CD4-positive, alpha-beta T cell (primary cell): ENCODE results near the gene ADAMTS5. TPM values are rescaled to one million over a fixed set of nuclear protein-coding genes. Genes with fewer than 3 reads are reported as not detected.

Experiments used
- ATAC-seq: fragments of 200-7000 bp; cut with Tn5 transposase; one replicate; pipeline ENCODE4 v1.10.0; 2022; ENCODE audit warnings: mild to moderate bottlenecking; ENCODE audit not compliant: poor library complexity
- CTCF ChIA-PET: fragments of 350-600 bp; sonication (Branson Sonifier 250); formaldehyde crosslinking; loops from one replicate; lab custom pipeline; 2021; ENCODE audit warnings: antibody characterized with exemption, inconsistent platforms; lab: Charles Lee
- POLR2A ChIA-PET: fragments of 350-600 bp; sonication (Branson Sonifier 250); formaldehyde crosslinking; loops from one replicate; lab custom pipeline; 2021; ENCODE audit warnings: antibody characterized with exemption, inconsistent platforms; lab: Charles Lee
- DNase-seq, 14 experiments: peaks; one replicate each; pipeline ENCODE4 v3.0.0-alpha.2; 2013 to 2020; ENCODE audit warnings: mixed read lengths in 2 of 14
- H3K27ac ChIP-seq, 2 donors: one replicate each; pipeline versions ENCODE4 v1.5.1 to v1.7.0; 2013; ENCODE audit warnings: low read length in 2 of 2, low read depth in 1 of 2, mild to moderate bottlenecking in 1 of 2
- H3K27me3 ChIP-seq, 2 experiments: 1 replicate in 1 of 2; 2 replicates in 1 of 2; pipeline versions ENCODE4 v1.6.1 to v1.7.0; 2013; ENCODE audit warnings: low read length in 2 of 2, control low read depth in 1 of 2, mild to moderate bottlenecking in 1 of 2, moderate library complexity in 1 of 2; ENCODE audit not compliant: insufficient read depth in 2 of 2, control insufficient read depth in 1 of 2
- H3K36me3 ChIP-seq: one replicate; pipeline ENCODE4 v1.6.1; 2013; ENCODE audit warnings: low read length, control low read depth; ENCODE audit not compliant: insufficient read depth
- H3K4me1 ChIP-seq: one replicate; pipeline ENCODE4 v1.6.1; 2013; ENCODE audit warnings: low read length, control low read depth; ENCODE audit not compliant: insufficient read depth
- H3K4me3 ChIP-seq: one replicate; pipeline ENCODE4 v1.5.1; 2013; ENCODE audit warnings: mild to moderate bottlenecking, low read length, moderate library complexity
- H3K9me3 ChIP-seq, 2 experiments: 1 replicate in 1 of 2; 2 replicates in 1 of 2; pipeline versions ENCODE4 v1.6.1 to v1.7.0; 2013; ENCODE audit warnings: low read length in 2 of 2, mild to moderate bottlenecking in 2 of 2, control low read depth in 1 of 2, moderate library complexity in 1 of 2; ENCODE audit not compliant: control insufficient read depth in 1 of 2, insufficient read depth in 1 of 2
- H3K27ac Mint-ChIP-seq: one replicate; pipeline ENCODE4 v1.8.0; 2020; ENCODE audit warnings: mixed read lengths
- H3K27me3 Mint-ChIP-seq: one replicate; pipeline ENCODE4 v1.8.0; 2021; ENCODE audit warnings: mixed read lengths
- H3K36me3 Mint-ChIP-seq: one replicate; pipeline ENCODE4 v1.8.0; 2021; ENCODE audit warnings: low read depth, mixed read lengths
- H3K4me1 Mint-ChIP-seq: one replicate; pipeline ENCODE4 v1.8.0; 2021; ENCODE audit warnings: low read depth, mixed read lengths
- H3K4me3 Mint-ChIP-seq: one replicate; pipeline ENCODE4 v1.8.0; 2020; ENCODE audit warnings: mild to moderate bottlenecking, mixed read lengths
- H3K9me3 Mint-ChIP-seq: one replicate; pipeline ENCODE4 v1.8.0; 2020; ENCODE audit warnings: mixed read lengths
- CTCF ChIP-seq: fragments of 200-600 bp; IDR thresholded peaks from one replicate; pipeline ENCODE4 v1.8.0; 2022; ENCODE audit warnings: antibody characterized with exemption, mild to moderate bottlenecking
- intact Hi-C, 2 experiments: fragments of 100-400 bp; cut with DNase I in 1 of 2; cut with micrococcal nuclease in 1 of 2; formaldehyde crosslinking; loops; one replicate each; pipeline versions ENCODE4 v1.15.1 to v1.9.0; 2023 to 2025; cut with DNase I, micrococcal nuclease
- microRNA-seq: library from miRNA; unstranded; fragments of <30 nt; microRNA quantifications from one replicate; pipeline ENCODE4 v1.2.0, GENCODE V29; 2021; ENCODE audit warnings: borderline microRNAs expressed, borderline replicate concordance
- total RNA-seq, 174 experiments: library from RNA in 2 of 174; stranded (reverse) in 2 of 174; gene quantifications; one replicate each; pipeline ENCODE4 v1.2.3 and lab custom pipeline; 2021 to 2026

Gene ADAMTS5
- total RNA-seq, 2 experiments from 2014 or later, result not detected

GRCh38 chr21:26874347-26874746, 92.5 kb downstream of the ADAMTS5 start:
- Mint-ChIP-seq H3K36me3 (no peaks in the 10 kb centered on the region), H3K4me3 (no peak overlapping the region), H3K9me3 (peaks cover 4% of the 10 kb centered on the region), H3K4me1 (no peaks in the 10 kb centered on the region), H3K27ac (no peak overlapping the region), H3K27me3 (peaks cover 6% of the 10 kb centered on the region)
- intact Hi-C loops, result no loop called here
- no peak for ATAC-seq
- no peak overlapping the region for H3K4me3 ChIP-seq
- no peaks in the 10 kb centered on the region for H3K36me3 ChIP-seq
- no peaks in the 10 kb centered on the region for H3K4me1 ChIP-seq
- no peaks in the 10 kb centered on the region for H3K27me3 ChIP-seq
- no peak for TF ChIP-seq CTCF
- ChIA-PET CTCF (no interaction called here), POLR2A (no interaction called here)
- H3K27ac ChIP-seq, result no peak overlapping the region
- no peak for DNase-seq
- H3K9me3 ChIP-seq, result peaks cover 0 to 3% of the 10 kb centered on the region in 2 experiments

Small RNAs within 50 kb of the gene (microRNA-seq; reads per million reads assigned to microRNA genes)
- gene MIR4759, result not detected

Other genes with a start within 250 kb of the ADAMTS5 start
- under 1 TPM; 0.08 to 0.25 TPM for gene ADAMTS1, start 121.7 kb downstream of the ADAMTS5 start, total RNA-seq